Measurements from ENCODE around the gene PARP2.
"Not testable (repeated sequence)": the region's sequence is repeated elsewhere in the genome, so short reads cannot be mapped to it uniquely, and the experiment has no call there.

PARP2 gene

GRCh38 chr14:20329355-20329754 is 14.1 kb upstream of the PARP2 start:
- Histone ChIP-seq H3K36me3 (ENCODE audit: control insufficient read depth, insufficient read depth, low read length) (peaks cover 66% of the 10 kb centered on the region), H3K9me3 (ENCODE audit: control insufficient read depth, insufficient read depth, low read length) (no peaks in the 10 kb centered on the region), H3K4me1 (ENCODE audit: control insufficient read depth, insufficient read depth, low read length) (peaks cover 15% of the 10 kb centered on the region), H3K4me3 (ENCODE audit: low read depth, low read length) (no peak overlapping the region), H3K27ac (ENCODE audit: low read depth, low read length) (peak overlapping the region; percentile 43), H3K27me3 (ENCODE audit: control insufficient read depth, insufficient read depth, low read length) (no peaks in the 10 kb centered on the region), H3K9ac (ENCODE audit: low read depth, low read length) (0 out of 2 replicates have a peak overlapping the region, but pooled peaks have one; percentile 10)

- H3K27ac ChIP-seq (ENCODE audit: low read depth, low read length): peak overlapping the region; percentile 41
These were observed 12.3 kb upstream of the PARP2 start for GRCh38 chr14:20331053-20331613.

DNA sequence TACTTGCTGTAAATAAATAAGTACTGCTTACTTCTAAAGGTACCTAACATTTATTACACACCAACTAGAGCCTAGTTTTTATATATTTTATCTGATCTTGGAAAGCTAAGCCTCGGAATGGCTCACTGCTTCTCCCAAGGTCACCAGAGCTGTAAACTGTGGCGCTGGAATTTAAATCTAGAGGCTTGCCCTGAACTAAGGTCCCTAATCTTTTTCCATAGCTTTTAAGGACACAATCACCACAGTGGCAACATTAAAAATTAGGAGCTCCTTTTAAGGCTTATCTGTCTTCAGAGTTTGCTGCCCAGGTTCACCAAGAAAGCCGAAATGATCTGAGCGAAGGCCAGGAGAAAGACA is 11.0 kb upstream of the PARP2 start:
- Histone ChIP-seq H3K4me3 (ENCODE audit: low read depth, low read length) (peak overlapping the region; percentile 97), H3K27me3 (ENCODE audit: control insufficient read depth, insufficient read depth, low read length) (no peaks in the 10 kb centered on the region), H3K9me3 (ENCODE audit: control insufficient read depth, insufficient read depth, low read length) (no peaks in the 10 kb centered on the region), H3K36me3 (ENCODE audit: control insufficient read depth, insufficient read depth, low read length) (peaks cover 38% of the 10 kb centered on the region), H3K27ac (ENCODE audit: low read depth, low read length) (peak overlapping the region; percentile 91), H3K9ac (ENCODE audit: low read depth, low read length) (peak overlapping the region; percentile 99), H3K4me1 (ENCODE audit: control insufficient read depth, insufficient read depth, low read length) (peaks cover 15% of the 10 kb centered on the region)

More at GRCh38 chr14:20331053-20331613, 12.3 kb upstream of the PARP2 start:
- peak overlapping the region; percentile 97 for H3K4me3 ChIP-seq (ENCODE audit: low read depth, low read length)
- H3K9me3 ChIP-seq (ENCODE audit: control insufficient read depth, insufficient read depth, low read length): no peaks in the 10 kb centered on the region
- H3K9ac ChIP-seq (ENCODE audit: low read depth, low read length): peak overlapping the region; percentile 48
- peaks cover 15% of the 10 kb centered on the region for H3K4me1 ChIP-seq (ENCODE audit: control insufficient read depth, insufficient read depth, low read length)
- H3K27me3 ChIP-seq (ENCODE audit: control insufficient read depth, insufficient read depth, low read length): no peaks in the 10 kb centered on the region
- peaks cover 50% of the 10 kb centered on the region for H3K36me3 ChIP-seq (ENCODE audit: control insufficient read depth, insufficient read depth, low read length)

DNA sequence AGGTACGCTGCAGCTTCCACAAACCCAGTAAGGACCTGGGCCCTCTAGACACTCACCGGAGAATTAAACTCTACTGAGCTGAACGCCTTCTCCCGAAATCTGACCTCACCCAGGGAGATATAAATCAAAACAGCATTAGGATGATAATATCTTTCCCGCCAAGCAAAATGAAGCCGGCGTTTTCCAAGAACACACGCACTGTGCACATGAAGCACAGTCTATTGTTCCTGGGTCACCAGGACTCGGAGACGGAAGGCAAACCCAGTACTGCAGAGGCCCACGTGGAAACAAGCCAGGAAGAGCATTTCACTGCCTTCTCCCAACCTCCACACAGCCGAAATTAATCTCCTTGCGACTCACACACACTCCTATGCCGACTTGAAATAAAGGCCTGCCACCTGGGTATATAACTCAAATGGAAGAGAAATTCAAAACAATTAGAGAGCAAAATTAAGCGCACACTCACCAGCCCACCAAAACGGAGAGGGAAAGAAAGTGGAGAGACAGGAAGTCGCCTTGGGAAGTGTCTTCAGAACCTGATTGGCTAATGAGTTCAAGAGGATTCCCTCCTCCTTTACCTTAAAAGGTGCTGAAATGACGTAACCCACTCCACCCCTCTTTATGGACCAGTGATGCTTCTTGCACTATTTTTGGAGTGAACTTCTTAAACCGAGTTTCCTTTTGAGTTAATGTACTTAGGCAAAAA is 10.5 kb upstream of the PARP2 start, which contains the start of gene CCNB1IP1:
Gene CCNB1IP1 (minus strand): TSS at position 492 of the 706 bp plus-strand sequence. CDS start 16,756 bp downstream, outside the sequence.
- no peaks in the 10 kb centered on the region for H3K9me3 ChIP-seq (ENCODE audit: control insufficient read depth, insufficient read depth, low read length)
- H3K9ac ChIP-seq (ENCODE audit: low read depth, low read length): peak within 1 kb of the TSS; percentile 99
- H3K4me1 ChIP-seq (ENCODE audit: control insufficient read depth, insufficient read depth, low read length): peaks cover 15% of the 10 kb centered on the region
- peak within 1 kb of the TSS; percentile 91 for H3K27ac ChIP-seq (ENCODE audit: low read depth, low read length)
- H3K36me3 ChIP-seq (ENCODE audit: control insufficient read depth, insufficient read depth, low read length): peaks cover 32% of the 10 kb centered on the region
- H3K27me3 ChIP-seq (ENCODE audit: control insufficient read depth, insufficient read depth, low read length): no peaks in the 10 kb centered on the region
- peak within 1 kb of the TSS; percentile 97 for H3K4me3 ChIP-seq (ENCODE audit: low read depth, low read length)

DNA sequence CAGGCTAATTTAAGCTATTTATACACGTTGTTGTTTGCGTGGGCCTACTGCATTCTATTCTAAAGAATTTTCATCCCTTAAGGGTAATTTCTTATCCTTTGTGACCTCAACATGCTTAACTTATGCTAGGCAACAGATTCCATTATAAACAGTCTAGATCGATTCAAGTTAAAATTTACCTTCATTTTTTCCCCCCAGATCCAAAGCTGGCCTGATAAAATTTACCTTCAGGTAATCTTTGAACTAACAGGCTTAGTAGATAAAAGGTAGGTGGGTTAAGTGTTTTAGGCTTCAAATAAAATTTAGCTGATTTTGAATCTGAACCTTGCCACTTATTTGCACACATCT is 10.0 kb upstream of the PARP2 start:
- Histone ChIP-seq H3K4me3 (ENCODE audit: low read depth, low read length) (peak overlapping the region; percentile 97), H3K4me1 (ENCODE audit: control insufficient read depth, insufficient read depth, low read length) (peaks cover 15% of the 10 kb centered on the region), H3K36me3 (ENCODE audit: control insufficient read depth, insufficient read depth, low read length) (peaks cover 27% of the 10 kb centered on the region), H3K27me3 (ENCODE audit: control insufficient read depth, insufficient read depth, low read length) (no peaks in the 10 kb centered on the region), H3K9ac (ENCODE audit: low read depth, low read length) (peak overlapping the region; percentile 28; the same call in 1 of the 2 replicates), H3K9me3 (ENCODE audit: control insufficient read depth, insufficient read depth, low read length) (no peaks in the 10 kb centered on the region), H3K27ac (ENCODE audit: low read depth, low read length) (peak overlapping the region; percentile 36)

- Histone ChIP-seq H3K9me3 (ENCODE audit: control insufficient read depth, insufficient read depth, low read length) (no peaks in the 10 kb centered on the region), H3K27me3 (ENCODE audit: control insufficient read depth, insufficient read depth, low read length) (no peaks in the 10 kb centered on the region), H3K36me3 (ENCODE audit: control insufficient read depth, insufficient read depth, low read length) (peaks cover 22% of the 10 kb centered on the region), H3K4me1 (ENCODE audit: control insufficient read depth, insufficient read depth, low read length) (peaks cover 12% of the 10 kb centered on the region), H3K27ac (ENCODE audit: low read depth, low read length) (no peak overlapping the region), H3K4me3 (ENCODE audit: low read depth, low read length) (no peak overlapping the region), H3K9ac (ENCODE audit: low read depth, low read length) (no peak overlapping the region)
These were observed 9.4 kb upstream of the PARP2 start for GRCh38 chr14:20334017-20334416.

DNA sequence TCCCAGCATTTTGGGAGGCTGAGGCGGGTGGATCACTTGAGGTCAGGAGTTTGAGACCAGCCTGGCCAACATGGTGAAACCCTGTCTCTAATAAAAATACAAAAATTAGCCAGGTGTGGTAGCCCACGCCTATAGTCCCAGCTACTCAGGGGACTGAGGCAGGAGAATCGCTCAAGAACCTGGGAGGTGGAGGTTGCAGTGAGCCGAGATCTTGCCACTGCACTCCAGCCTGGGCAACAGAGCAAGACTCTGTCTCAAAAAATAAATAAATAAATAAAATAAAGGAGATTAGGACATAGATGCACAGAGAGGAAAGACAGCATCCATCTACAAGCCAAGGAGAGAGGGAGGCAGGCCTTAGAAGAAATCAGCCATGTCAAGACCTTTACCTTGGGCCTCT is 2.4 kb upstream of the PARP2 start:
- not testable (repeated sequence) for H3K27ac ChIP-seq (ENCODE audit: low read depth, low read length); H3K27me3 ChIP-seq (ENCODE audit: control insufficient read depth, insufficient read depth, low read length); H3K9me3 ChIP-seq (ENCODE audit: control insufficient read depth, insufficient read depth, low read length); H3K4me1 ChIP-seq (ENCODE audit: control insufficient read depth, insufficient read depth, low read length); H3K9ac ChIP-seq (ENCODE audit: low read depth, low read length); H3K4me3 ChIP-seq (ENCODE audit: low read depth, low read length)
- H3K36me3 ChIP-seq (ENCODE audit: control insufficient read depth, insufficient read depth, low read length): peaks cover 11% of the 10 kb centered on the region

- Histone ChIP-seq H3K9ac (ENCODE audit: low read depth, low read length) (peak overlapping the region; percentile 88; the same call in 1 of the 2 replicates), H3K27ac (ENCODE audit: low read depth, low read length) (peak overlapping the region; percentile 95), H3K4me3 (ENCODE audit: low read depth, low read length) (peak overlapping the region; percentile 82), H3K36me3 (ENCODE audit: control insufficient read depth, insufficient read depth, low read length) (peaks cover 15% of the 10 kb centered on the region), H3K9me3 (ENCODE audit: control insufficient read depth, insufficient read depth, low read length) (no peaks in the 10 kb centered on the region), H3K4me1 (ENCODE audit: control insufficient read depth, insufficient read depth, low read length) (no peaks in the 10 kb centered on the region), H3K27me3 (ENCODE audit: control insufficient read depth, insufficient read depth, low read length) (no peaks in the 10 kb centered on the region)
These were observed 1.8 kb upstream of the PARP2 start for GRCh38 chr14:20341646-20342045.

DNA sequence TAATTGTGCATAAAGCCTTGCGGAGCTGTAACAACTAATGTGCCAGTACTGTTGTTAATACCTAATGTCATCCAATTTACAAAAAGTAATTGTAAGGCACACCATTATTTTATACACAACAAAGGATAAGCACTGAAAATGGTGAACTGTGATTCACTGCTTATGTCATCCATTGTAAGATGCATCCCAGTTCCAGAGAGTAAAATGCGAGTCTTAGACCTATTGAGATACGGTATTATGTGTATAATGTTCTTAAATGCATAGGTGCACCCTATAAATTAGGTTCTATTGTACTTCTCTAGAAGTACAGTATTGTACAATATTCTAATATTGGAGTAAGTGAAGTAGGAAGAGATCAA is 406 bp downstream of the PARP2 start:
- H3K36me3 ChIP-seq (ENCODE audit: control insufficient read depth, insufficient read depth, low read length): peaks cover 35% of the 10 kb centered on the region
- no peaks in the 10 kb centered on the region for H3K4me1 ChIP-seq (ENCODE audit: control insufficient read depth, insufficient read depth, low read length)

GRCh38 chr14:20345366-20345765 is 1.9 kb downstream of the PARP2 start:
- no peak overlapping the region for H3K9ac ChIP-seq (ENCODE audit: low read depth, low read length)
- H3K36me3 ChIP-seq (ENCODE audit: control insufficient read depth, insufficient read depth, low read length): peaks cover 50% of the 10 kb centered on the region
- H3K4me3 ChIP-seq (ENCODE audit: low read depth, low read length): no peak overlapping the region
- no peak overlapping the region for H3K27ac ChIP-seq (ENCODE audit: low read depth, low read length)
- H3K9me3 ChIP-seq (ENCODE audit: control insufficient read depth, insufficient read depth, low read length): no peaks in the 10 kb centered on the region
- no peaks in the 10 kb centered on the region for H3K27me3 ChIP-seq (ENCODE audit: control insufficient read depth, insufficient read depth, low read length)
- H3K4me1 ChIP-seq (ENCODE audit: control insufficient read depth, insufficient read depth, low read length): no peaks in the 10 kb centered on the region

More for the DNA sequence above, 406 bp downstream of the PARP2 start:
- peak overlapping the region; percentile 93 for H3K4me3 ChIP-seq (ENCODE audit: low read depth, low read length)
- peak overlapping the region; percentile 95 for H3K27ac ChIP-seq (ENCODE audit: low read depth, low read length)
- no peaks in the 10 kb centered on the region for H3K9me3 ChIP-seq (ENCODE audit: control insufficient read depth, insufficient read depth, low read length)
- H3K9ac ChIP-seq (ENCODE audit: low read depth, low read length): peak overlapping the region; percentile 95
- no peaks in the 10 kb centered on the region for H3K27me3 ChIP-seq (ENCODE audit: control insufficient read depth, insufficient read depth, low read length)

GRCh38 chr14:20346713-20347112 is 3.3 kb downstream of the PARP2 start:
- Histone ChIP-seq H3K27ac (ENCODE audit: low read depth, low read length) (no peak overlapping the region), H3K4me1 (ENCODE audit: control insufficient read depth, insufficient read depth, low read length) (no peaks in the 10 kb centered on the region), H3K4me3 (ENCODE audit: low read depth, low read length) (no peak overlapping the region), H3K27me3 (ENCODE audit: control insufficient read depth, insufficient read depth, low read length) (no peaks in the 10 kb centered on the region), H3K36me3 (ENCODE audit: control insufficient read depth, insufficient read depth, low read length) (peaks cover 61% of the 10 kb centered on the region), H3K9ac (ENCODE audit: low read depth, low read length) (no peak overlapping the region), H3K9me3 (ENCODE audit: control insufficient read depth, insufficient read depth, low read length) (no peaks in the 10 kb centered on the region)
